Fibroblast of upper back skin (primary cell): ENCODE data around the gene ARHGAP15.
"Not testable (repeated sequence)": the region's sequence is repeated elsewhere in the genome, so short reads cannot be mapped to it uniquely, and the experiment has no call there.

ENCODE experiments used
- DNase-seq: peaks from one replicate; pipeline ENCODE4 v3.0.0-alpha.2; 2013

The ARHGAP15 gene

DNA sequence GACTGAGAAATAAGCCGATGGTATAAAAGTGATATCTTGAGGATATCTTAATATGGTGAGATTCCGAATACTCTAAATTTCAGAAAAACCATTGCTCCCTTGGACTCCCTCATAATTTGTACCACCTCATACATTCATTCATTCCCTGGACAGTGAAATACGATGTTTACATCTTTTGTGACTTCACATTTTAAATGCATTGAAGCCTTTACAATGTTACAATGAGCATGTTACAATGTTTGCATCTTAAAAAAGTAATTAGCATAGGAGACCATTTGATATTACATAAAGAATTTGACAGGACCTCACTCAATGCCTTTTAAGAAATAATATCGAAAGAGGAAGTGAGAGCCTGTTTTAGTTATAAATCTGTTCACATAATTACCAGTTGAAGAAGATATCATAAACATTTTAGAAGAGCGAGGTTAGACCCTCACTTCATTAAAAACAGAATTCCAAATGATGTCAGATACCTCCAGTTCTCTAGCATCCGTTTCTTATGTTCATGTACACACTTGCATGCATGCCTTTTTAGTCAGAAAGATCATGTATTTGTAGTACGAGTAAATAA lies 372.0 kb downstream of the ARHGAP15 start:
- no peak for DNase-seq

DNA sequence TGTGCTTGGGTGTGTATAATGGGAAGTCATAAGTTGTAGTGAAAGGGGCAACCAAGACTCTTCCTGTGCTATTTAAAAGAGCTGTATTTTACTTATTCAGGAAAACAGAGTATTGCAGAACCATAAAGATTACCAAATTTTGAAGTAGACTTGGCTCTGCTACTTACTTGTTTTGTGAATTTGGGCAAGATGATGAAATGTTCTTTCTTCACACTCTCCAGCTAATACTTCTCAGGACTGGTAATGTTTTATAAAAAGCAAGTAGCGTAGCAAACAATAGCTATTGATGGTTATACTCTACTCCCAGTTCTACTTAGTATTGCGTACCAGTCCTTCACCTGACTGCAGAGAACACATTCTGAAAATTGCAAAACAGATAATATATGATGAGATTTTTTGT lies 374.1 kb downstream of the ARHGAP15 start:
- DNase-seq = no peak

DNA sequence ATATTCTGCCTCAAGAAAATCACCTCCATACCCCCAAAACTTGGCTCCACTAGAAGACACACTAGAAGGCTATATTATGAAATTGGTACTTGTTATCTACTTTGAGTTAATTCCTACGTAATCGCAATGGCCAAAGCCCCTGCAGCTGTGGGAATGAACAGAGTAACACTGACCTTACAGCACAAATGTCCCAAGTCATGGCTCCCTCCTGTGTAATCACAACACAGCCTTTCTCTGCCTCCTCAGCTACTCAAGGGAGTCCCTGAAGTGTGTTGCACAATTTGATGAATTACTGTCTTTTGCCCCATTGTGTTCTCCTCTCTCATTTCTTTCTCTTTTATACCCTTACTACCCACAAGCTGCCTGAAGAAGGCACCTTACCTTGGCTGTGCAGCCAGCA lies 375.2 kb downstream of the ARHGAP15 start:
- no peak for DNase-seq

DNA sequence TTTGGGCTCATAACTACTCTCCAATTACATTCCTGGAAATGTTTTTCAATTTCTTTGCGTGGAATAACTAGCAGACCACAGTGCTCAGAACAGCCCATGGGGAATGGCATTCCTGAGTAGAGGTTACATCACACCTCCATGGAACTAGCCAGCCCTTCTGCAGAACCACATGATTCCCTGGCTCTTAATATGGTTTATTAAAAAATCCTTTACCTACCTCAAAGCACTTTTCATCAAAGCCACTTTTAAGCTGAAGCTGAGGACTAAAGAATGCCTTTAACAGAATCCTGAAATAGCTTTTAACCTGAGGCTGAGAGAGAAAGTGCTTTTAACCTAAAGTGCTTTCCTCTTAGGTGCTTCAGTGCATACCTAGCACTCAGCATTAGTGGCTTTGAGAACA lies 376.3 kb downstream of the ARHGAP15 start:
- DNase-seq = peak; percentile 80

DNA sequence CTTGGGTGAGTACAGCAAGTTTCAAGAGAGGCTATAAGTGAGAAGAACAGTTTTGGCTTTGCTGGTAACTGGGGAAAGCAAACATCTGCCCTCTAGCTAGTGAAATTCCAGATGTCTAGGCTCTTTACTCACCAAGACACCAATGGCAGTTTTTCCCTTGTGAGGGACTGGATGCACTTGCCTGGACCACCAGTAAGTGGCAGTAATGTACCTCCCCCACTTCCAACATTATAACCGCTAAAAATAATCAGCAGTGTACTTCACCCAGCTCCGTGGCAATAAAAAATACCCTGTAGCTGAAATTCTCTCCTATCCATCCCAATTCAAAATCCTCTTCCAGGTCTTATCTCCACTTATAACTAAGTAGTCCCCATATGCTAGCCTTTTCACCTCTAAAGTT lies 383.9 kb downstream of the ARHGAP15 start:
- peak; percentile 73 for DNase-seq

DNA sequence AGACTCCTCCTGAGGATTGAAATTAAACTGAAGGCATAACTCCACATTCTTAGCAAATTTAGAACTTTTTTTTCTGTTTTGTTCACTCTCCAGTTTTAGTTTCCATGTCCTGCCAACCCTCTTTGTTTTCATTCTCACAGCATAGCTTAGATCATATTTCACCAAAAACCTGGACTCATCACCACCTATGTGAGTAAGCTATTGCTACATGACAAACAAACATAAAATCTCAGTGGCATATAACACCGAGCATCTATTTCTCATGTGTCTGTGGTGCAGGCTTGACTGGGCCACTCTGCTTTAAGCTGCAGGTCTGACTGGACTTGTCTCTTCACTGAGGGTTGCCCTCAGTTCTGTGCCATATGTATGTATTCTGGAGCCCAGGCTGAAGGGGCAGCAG lies 385.2 kb downstream of the ARHGAP15 start:
- DNase-seq = no peak

DNA sequence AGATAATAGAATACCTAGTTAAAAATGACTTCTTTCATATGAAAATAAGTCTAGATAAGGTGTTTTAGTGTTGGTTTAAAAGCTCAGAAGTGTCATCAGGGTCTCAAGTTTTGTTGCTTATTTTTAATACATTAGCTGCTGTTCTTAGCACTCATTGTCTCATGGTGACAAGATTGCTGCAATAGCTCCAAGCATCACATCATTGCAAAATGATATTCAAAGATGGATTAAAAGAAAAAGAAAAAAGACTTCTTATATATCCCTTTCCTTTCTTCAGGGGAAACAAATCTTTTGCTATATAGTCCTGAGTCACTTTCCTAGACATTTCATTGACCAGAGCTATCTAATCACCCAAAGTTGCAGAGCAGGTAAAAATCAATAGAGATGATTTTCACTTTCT lies 386.1 kb downstream of the ARHGAP15 start:
- no peak for DNase-seq

DNA sequence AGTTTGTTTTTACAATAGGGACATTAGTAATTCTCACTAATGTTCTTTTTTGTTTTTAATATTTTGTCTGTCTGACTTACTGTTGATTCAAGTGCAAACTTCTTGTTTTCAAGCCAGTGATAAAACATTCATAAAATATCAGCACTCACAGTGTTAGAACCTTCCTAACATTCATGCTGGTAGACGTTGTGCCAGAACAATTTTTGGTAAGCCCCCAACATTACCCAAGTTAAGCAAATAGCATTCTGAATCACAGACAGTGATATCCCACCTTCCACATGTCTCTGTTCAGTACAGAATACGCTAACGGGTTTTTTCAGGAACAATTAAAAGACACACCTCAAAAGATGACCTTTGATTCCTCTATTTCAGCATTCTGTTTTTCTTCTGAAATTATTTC lies 390.3 kb downstream of the ARHGAP15 start:
- DNase-seq = no peak

DNA sequence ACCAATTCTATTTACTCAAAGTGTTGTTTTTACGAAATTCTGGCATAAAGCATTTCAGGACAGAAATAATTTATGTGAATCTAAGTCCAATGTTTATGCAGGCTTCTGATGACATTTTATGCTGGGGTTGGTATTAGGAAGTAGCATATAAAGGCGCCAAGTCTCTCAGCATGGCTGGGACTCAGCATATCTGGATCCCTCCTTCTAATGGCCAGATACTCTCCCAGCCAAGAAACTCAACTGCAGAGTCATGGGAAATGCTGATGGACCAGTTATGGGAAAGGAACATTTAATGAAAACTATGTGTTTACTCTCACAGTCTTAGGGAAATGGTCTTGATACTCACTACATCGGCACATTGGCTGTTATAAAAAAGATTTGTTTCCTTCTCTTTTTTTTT lies 392.2 kb downstream of the ARHGAP15 start:
- DNase-seq = no peak

DNA sequence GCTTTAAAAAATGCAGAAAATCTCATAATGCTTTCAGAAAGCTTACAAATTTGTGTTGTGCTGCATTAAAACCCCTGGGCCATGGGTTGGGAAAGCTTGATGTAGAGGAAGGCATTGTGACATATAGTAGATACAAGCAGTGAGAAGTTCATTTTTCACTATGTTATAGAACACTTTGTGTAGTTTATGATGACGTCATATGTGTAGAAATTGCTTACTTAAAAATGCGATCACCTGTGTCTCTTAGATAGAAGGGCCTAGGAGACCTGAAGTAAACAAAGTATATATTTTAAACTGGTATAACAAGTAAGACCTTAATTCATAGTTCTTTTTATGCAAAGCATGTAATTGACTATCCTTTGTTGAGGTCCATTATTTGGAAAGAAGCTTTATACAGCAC lies 393.5 kb downstream of the ARHGAP15 start:
- DNase-seq = no peak

DNA sequence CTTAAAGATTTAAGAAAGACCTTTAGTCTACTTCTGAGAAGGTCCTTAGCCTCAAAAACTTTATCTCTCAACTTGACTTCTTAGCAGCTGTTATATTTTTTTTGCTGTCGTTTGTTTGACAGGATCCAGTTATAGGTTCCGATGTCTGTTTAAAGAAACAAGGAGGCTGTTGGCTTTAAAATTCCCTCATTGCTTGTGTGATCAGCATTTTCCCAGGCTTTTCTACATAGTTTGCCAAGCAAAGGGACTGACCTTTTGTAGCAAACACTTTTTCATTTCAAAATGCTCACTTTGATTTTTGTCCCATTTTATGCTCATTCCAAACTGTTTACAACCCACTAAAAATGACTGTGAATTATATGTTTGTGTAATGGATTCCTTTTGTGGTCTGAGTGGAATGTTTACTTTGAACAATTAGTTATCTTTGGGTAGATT lies 394.9 kb downstream of the ARHGAP15 start:
- DNase-seq = peak; percentile 38

DNA sequence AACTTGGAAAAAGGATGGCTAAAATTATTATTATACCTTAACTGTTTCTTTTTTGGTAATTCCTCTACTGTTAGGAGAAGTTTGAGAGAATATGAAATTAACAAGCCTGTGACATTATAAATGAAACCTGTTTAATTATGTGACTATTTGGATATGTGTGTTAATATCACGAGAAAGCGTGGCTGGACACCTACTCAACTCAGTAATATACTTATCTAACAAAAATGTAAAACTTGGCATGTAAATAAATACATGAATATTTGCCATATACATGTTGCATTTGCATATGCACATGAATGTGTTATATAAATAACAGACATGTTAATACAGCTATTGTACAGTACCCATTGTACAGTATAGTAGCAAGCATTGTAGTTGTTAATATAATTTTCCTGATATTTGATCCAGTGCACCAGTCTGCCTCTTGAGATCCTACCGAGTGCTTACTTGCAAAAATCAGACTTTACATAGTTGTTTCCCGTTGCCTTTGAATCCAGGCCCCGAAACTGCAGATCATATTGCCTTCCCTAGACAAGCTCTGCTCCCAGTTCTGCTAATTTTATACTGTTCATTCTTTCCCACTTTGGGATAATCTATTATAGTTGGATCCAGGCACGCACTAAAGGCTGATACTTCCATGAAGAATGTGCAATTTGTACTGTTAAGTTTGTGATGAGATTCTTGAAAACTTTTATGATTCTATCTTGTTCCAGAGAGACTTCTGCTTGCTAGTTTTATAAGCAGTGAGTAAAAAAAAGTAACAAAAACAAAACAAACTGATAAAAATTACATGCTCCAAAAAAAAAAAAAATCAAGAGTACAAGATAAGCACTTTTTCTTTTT lies 395.6 kb downstream of the ARHGAP15 start:
- DNase-seq = no peak

DNA sequence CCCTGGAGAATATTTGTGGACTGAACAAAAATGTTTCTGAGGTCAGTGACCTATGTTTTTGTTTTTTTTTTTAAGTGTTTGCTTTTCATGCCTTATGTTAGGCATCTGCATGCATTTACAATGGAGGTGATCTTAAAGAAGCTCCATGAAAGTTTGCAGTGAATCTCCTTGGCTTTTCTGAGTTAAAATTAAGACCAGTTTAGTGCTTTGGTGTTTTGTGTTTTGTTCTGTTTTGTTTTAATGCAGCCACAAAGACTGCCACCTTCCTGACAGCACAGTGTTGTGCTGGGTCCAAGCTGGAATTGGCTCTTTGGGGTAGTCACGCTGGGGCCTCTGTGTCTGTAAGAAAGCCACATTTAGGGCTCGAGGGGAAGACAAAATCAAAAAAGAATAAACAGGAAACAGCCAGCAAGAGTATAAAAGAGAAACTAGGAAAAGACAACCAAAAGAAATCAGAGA lies 396.2 kb downstream of the ARHGAP15 start:
- no peak for DNase-seq

DNA sequence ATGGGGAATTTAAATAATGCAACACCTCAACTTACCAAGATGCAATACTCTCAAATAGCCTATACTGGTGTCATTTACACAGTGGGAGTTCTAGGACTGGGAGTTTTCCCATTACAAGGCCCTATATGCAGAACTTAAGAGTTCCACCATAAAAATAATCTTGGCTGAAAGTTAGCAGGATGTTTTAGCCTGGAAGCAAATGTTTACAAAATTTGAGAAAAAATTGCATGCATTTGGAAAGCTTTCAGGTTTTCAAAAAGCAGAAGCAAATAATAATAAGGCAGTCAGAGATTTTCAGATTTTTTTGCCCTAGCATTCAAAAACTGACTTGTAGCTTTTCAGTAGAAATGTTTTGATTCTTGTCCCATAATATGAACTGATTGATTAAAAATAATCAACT lies 397.3 kb downstream of the ARHGAP15 start:
- no peak for DNase-seq

DNA sequence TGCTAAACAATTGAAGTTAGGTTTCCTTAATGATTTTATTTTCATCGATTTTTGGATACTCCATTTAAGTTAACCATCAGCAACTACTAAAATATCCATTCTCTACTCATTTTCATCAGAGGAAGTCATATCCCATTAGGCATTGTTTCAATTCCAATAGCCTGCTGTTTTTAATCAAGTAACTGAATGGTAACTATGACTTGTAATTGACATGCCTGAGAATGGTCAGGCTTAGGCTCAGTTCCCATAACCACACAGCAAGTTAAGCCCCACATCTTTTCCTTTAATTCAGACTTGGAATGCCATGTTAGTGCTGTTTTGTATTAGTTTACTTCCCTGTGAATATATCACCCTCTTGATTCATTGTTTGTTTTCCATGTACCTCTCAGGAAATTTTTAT lies 398.8 kb downstream of the ARHGAP15 start:
- DNase-seq = peak; percentile 89

DNA sequence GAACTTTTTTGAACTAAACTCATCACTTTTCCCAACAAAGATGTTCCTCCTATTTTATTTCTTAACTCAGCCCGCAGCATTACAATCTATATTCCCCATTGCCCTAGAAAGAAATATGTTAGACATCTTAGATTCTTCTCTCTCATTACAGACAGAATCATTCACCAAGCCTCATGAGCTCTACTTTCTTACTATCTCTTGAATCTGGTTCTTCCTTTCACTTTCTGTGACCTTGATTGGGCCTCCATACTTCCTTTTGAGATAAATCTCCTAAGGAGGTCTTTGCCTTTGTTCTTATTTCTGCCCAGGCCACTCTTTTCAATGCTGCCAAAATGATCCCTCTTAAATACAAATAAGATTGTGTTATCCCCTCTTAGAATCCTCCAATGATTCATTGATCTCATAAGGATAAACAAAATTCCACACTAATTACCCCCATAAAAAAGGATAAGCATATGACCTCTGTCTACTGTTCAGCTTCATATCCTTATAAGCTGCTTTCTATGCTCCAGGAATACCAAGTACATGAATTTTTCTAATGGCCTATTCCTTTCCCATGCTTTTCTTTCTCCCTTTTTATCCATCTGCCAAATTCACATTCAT lies 400.0 kb downstream of the ARHGAP15 start:
- no peak for DNase-seq

DNA sequence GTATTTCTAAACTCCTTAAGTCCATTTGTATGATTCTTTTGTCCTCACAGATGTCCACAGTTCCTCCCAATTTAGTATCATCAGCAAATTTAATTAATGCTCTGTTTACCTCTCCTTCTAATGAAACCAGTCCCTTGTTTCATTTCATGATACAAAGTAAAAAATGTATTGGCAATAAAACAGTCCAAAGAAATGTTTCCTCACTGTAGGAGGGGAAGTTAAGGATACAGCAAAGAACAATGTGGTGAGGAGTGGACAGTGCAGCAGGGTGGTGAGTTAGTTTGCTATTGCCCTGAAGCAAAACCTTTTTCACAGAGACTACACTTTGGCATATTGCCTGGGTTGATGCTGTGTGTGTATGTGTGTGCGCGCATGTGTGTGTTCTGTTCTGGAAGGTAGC lies 401.5 kb downstream of the ARHGAP15 start:
- no peak for DNase-seq

DNA sequence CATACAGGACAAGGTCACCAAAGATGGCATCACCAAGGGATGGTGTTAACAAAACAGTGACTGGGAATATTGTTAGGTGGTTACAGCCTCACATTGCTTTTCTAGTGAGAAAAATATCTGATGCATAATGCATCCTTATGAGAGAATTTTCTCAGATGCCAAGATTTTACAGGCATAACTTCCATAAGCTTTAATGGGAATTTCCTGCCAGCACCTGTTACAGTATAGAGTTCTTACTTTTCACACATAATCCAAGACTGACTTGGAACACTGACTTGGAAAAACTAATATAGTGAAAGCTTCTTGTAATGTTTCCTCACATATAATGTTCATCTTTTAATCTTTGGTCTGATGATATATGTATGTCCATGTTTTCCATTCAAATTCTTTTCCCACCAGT lies 402.8 kb downstream of the ARHGAP15 start:
- no peak for DNase-seq

DNA sequence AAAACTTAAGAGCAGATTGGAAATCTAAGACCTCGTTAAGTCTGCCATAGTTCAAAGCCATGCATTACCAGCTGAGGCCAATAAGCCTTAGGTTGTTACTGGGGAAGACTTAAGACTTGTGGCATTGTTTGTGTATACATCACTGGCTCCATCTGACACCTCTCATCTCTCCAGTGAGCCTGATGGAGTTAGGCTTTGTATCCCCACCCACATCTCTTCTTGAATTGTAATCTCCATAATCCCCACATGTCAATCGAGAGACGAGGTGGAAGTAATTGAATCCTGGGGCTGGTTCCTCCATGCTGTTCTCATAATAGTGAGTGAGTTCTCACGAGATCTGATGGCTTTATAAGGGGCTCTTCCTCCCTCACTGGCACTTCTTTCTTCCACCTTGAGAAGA lies 404.6 kb downstream of the ARHGAP15 start:
- DNase-seq = no peak

DNA sequence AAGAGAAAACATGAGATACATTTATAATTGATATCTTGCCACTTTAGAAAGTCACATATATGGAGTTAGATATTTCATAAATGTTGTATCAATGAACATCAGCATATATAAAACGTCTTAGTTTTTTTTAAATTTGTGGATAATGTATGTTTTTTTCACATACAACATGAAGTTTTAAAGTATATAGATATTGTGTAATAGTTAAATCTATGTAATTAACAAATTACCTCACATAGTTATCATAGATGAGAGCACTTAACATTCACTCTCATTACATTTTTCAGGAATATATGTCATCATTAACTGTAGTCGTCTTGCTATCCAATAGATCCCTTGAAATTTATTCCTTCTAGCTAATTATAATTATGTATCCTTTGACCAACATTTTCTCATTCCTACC lies 406.6 kb downstream of the ARHGAP15 start:
- no peak for DNase-seq

DNA sequence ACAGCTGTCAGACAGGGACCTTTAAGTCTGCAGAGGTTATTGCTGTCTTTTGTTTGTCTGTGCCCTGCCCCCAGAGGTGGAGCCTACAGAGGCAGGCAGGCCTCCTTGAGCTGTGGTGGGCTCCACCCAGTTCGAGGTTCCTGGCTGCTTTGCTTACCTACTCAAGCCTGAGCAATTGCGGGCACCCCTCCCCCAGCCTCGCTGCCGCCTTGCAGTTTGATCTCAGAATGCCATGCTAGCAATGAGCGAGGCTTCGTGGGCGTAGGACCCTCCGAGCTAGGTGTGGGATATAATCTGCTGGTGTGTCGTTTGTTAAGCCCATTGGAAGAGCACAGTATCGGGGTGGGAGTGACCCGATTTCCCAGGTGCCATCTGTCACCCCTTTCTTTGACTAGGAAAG lies 412.7 kb downstream of the ARHGAP15 start:
- DNase-seq = not testable (repeated sequence)

DNA sequence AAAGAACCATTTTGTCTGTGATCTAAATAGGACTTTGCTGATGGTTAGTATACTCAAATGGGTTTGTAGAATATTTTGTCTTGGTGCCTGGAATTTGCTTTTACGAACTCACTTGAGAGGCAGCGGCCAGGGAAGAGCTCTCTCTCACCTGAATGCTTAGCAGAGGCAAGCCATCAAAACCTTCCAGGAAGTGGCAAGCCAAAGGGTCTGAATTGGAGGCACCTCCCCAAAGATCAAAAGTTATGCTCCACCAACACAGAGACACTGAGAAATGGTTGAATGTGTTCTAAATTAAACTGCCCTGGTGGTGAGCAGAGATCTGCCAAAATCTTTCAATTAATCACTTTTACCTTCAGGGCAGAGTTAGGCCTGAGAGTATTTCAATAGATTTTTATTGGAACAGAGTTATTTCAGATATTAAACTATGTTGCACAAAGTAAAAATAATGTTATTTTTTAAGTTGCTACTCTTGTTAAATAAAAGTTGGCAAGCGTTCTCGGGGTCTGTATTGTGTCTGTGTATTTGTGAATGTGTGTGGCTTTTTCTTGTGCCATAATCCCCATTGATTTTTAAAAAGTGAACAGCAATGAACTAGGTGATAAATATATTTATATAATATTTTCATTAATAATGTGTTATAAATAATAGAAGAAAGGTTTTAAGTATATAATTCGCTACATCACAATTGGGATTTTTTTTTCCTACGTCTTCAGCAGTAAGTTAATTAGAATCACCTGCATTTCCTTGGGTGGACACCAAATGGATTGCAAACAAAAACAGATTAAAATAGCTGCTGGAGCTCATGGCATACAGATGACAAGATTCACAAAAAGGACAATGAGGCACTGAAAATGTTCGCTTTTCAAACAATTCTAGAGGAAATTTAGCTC lies 416.1 kb downstream of the ARHGAP15 start:
- no peak for DNase-seq

DNA sequence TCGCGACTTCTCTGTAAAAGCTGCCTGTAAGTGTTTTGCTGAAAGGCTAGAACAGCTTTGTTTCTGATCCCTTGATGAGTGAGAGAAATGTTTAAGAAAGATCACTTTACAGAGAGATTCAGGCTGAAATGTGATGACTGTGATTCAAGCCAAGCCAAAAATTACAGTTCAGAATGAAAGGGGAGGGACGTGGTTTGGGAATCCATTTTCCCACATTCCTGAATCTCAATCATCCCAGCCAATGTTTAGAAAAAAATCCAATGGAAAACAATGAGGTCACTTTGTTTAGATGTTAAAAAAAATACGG lies 416.7 kb downstream of the ARHGAP15 start:
- DNase-seq = peak; percentile 80
